Activated naive CD4-positive, alpha-beta T cell treated with anti-CD3 and anti-CD28 coated beads, Interleukin-2, amount 50 U/mL, for 16 hours (primary cell): Measurements from ENCODE around the gene APOC1.
"Not testable (repeated sequence)": the region's sequence is repeated elsewhere in the genome, so short reads cannot be mapped to it uniquely, and the experiment has no call there.

Source experiments
- DNase-seq: peaks from one replicate; pipeline ENCODE4 v3.0.0-alpha.2; 2020

APOC1 gene

DNA sequence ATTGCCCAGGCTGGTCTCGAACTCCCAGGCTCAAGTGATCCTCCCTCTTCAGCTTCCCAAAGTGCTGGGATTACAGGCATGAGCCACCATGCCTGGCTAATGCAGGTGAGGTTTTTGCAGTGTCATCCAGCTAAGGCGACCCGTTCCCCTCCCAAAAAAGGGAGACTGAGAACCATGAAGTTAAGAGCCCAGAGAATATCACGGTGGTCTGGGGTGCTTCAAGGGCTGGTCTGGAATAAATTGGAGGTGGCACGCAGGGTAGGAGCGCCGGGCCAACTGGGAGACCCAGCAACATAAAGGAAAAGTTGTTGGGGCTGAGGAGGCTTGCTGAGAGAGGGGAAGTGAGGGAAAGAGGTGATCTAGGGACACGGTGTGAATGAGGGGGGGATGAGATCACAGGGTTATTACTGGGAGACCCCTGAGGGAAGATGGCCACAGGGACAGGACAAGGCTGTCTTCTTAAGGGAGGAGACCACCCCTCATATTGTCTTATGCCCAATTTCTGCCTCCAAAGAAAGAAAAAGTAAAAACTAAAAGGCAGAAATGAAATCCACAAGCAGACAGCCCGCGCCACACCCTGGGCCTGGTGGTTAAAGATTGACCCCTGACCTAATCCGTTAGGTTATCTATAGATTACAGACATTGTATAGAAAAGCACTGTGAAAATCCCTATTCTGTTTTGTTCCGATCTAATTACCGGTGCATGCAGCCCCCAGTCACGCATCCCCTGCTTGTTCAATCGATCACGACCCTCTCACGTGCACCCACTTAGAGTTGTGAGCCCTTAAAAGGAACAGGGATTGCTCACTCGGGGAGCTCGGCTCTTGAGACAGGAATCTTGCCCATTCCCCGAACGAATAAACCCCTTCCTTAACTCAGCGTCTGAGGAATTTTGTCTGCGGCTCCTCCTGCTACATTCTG, 636 bp upstream of the APOC1 start:
- DNase-seq: not testable (repeated sequence)

DNA sequence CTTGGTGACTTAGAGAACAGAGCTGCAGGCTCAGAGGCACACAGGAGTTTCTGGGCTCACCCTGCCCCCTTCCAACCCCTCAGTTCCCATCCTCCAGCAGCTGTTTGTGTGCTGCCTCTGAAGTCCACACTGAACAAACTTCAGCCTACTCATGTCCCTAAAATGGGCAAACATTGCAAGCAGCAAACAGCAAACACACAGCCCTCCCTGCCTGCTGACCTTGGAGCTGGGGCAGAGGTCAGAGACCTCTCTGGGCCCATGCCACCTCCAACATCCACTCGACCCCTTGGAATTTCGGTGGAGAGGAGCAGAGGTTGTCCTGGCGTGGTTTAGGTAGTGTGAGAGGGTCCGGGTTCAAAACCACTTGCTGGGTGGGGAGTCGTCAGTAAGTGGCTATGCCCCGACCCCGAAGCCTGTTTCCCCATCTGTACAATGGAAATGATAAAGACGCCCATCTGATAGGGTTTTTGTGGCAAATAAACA, 9.9 kb downstream of the APOC1 start:
- no peak for DNase-seq

DNA sequence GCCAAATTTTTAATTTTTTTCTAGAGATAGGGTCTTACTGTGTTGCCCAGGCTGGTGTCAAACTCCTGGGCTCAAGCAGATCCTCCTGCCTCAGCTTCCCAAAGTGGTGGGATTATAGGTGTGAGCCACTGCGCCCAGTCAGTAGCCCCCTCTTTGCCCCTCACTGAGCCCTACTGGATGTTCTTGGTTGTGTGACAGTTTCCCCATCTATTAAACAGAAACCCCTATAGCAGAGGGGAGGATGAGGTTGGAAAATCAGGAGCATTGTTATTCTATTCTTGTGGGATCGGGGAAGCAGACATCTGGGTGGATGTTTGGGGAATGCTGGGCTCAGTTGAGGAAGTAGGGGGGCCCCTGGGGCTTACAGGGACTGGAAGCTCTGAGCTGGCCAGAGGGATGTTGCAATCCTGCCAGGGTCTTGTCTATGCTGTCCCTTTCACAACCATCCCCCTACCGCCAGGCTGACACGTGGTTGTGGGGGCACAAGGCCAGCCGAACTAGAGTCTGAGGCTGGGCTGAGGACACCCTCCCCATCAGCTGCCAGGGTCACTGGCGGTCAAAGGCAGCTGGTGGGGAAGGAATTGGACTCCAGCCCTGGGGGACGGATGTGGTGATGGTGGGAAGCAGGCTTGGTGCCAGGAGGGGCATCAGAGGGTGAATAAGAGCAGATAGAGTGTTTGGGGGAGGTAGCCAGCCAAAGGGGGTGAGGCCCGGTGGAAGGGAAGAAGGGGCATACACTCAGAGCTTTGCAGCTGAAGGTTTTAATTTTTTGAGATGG, 10.9 kb downstream of the APOC1 start:
- DNase-seq: no peak

GRCh38 chr19:44926245-44927077, 12.1 kb downstream of the APOC1 start:
- DNase-seq: not testable (repeated sequence)

DNA sequence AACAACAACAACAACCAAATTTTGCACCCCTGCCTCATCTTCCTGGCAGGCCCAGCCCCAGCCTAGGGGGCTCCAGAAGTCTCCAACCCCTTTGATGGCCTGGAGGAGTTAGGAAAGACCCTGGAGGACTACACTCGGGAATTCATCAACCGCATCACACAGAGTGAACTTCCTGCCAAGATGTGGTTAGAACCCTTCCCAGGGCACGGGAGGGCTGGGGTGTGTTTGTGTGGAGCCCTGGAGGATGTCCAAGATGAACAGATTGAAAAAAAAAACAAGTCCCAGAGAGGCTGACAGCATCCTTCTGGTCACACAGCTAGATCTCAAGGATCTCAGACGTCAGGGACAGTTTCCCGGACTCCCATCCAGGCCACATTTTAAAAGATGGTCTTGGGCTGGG, 13.3 kb downstream of the APOC1 start:
- no peak for DNase-seq

- no peak for DNase-seq
Observed at GRCh38 chr19:44930088-44930487, 15.7 kb downstream of the APOC1 start.

DNA sequence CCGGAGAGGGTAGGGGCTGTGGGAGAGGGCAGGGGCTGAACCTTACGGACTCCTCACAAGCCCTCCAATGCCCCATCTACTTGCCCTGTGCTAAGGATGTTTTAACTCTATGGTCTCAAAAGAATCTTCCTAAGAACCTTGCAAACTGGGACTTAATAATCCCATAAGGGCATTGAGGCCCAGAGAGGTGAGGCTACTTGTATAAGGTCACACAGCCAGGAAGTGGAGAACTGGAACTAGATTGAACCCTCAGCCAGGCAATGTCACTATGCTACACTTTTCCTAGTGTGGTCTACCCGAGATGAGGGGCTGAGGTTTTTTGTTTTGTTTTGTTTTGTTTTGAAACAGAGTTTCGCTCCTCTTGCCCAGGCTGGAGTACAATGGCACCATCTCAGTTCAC, 17.1 kb downstream of the APOC1 start:
- DNase-seq: no peak

GRCh38 chr19:44939668-44940067, 25.3 kb downstream of the APOC1 start:
- DNase-seq: no peak

DNA sequence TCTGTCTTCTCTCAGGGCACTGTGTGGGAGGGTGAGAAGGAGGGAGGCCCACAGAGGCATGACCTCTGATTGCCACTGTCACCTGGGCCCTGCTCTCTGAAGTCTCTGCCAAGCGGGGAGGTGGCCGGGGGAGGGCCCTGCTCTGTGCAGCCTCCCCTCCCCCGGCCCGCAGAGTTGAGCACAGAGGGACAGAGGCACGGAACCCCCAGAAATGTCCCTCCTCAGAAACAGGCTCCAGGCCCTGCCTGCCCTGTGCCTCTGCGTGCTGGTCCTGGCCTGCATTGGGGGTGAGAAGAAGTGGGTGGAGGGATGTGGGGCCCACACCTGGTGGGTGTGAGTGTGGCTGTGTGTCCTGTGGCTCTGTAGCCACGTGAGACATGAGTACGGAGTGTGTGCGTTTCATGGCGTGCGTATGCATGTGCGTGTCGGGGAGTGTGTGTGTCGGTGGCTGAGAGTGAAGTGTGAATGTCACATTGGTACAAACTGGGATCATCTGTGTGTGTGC, 27.7 kb downstream of the APOC1 start, which contains the start of gene APOC4:
Gene APOC4 (plus strand): TSS at position 171 of the 505 bp plus-strand sequence. CDS start 41 bp downstream, at position 212.
- DNase-seq: no peak

DNA sequence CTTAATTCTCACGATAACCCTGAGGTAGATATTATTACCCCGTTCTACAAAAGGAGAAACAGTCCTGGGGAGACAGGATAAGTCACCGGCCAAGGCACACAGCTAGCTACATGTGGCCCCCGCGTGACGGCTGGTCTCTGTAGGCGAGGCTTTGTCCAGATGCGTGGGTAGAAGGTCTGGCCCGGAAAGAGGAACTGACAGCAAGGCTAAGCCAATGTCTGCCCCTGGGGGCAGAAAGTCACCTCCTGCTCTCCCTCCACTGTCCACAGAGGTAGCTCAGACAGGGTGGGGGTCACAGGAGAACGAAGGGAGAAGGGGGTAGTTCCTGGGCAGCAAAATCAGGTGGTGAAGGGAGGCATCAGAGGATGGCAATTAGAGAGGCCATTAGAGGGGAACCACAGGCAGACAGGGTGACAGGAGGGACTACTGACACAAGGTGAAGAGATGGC, 29.4 kb downstream of the APOC1 start:
- DNase-seq: no peak

- no peak for DNase-seq
Observed at GRCh38 chr19:44947041-44947581, 32.7 kb downstream of the APOC1 start.

GRCh38 chr19:44948237-44948636, 33.8 kb downstream of the APOC1 start:
- DNase-seq: no peak

GRCh38 chr19:44948763-44949374, 34.5 kb downstream of the APOC1 start:
- DNase-seq: no peak

DNA sequence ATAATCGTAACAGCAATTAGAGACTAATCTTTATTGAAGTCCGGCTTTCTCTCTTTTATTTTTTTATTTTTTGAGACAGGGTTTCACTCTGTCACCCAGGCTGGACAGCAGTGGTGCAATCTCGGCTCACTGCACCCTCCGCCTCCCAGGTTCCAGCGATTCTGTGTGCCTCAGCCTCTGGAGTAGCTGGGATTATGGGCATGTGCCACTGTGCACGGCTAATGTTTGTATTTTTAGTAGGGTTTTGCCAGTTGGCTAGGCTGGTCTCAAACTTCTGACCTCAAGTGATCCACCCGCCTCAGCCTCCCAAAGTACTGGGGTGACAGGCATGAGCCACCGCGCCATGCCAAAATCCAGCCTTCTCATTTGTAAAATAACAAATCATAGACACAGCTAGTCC, 35.1 kb downstream of the APOC1 start:
- no peak for DNase-seq

GRCh38 chr19:44951179-44952159, 37.1 kb downstream of the APOC1 start:
- peak; percentile 57 for DNase-seq

GRCh38 chr19:44954278-44954648, 39.9 kb downstream of the APOC1 start:
- DNase-seq: no peak

- peak; percentile 96 for DNase-seq
Observed at GRCh38 chr19:44954649-44955504, 40.5 kb downstream of the APOC1 start, which contains the start of gene CLPTM1. Gene CLPTM1 (plus strand): TSS chr19:44955380. CDS start chr19:44955396, 16 bp downstream.

GRCh38 chr19:44955505-44956439, 41.4 kb downstream of the APOC1 start:
- DNase-seq: no peak
